Measurements from ENCODE around the gene KIRREL3. TPM values are rescaled to one million over a fixed set of nuclear protein-coding genes. Genes with fewer than 3 reads are reported as not detected.

The KIRREL3 gene
- total and polyA plus RNA-seq, 9 of the 15 experiments (the other 6 are each of a cell fraction or from before 2014, with no cell fraction given), result 0.04 to 0.10 TPM; not detected in 7

- Histone ChIP-seq H4K20me1 (replicated peaks; ENCODE audit: control insufficient read depth, insufficient read depth, low read length) (0 out of 2 replicates have a peak, but pooled peaks cover 4% of the 10 kb centered on the region), H3K4me3 (no peak overlapping the region), H3K36me3 (ENCODE audit: control insufficient read depth, insufficient read depth, low read length) (no peaks in the 10 kb centered on the region), H3K9me1 (ENCODE audit: control insufficient read depth, insufficient read depth, low read length) (no peaks in the 10 kb centered on the region), H2AFZ (ENCODE audit: low read depth, low read length) (no peak overlapping the region), H3K4me1 (replicated peaks in 1 of 2; ENCODE audit: control insufficient read depth in 2 of 2, insufficient read depth in 2 of 2, low read length in 2 of 2) (no peaks in the 10 kb centered on the region), H3K9me3 (replicated peaks; ENCODE audit: control insufficient read depth, insufficient read depth, low read depth, low read length) (no peaks in the 10 kb centered on the region), H3K79me2 (ENCODE audit: control insufficient read depth, insufficient read depth, low read length) (no peaks in the 10 kb centered on the region), H3K4me2 (ENCODE audit: insufficient read depth, low read length) (no peak overlapping the region), H3K9ac (ENCODE audit: insufficient read depth in 1 of 2, low read depth in 2 of 2, low read length in 2 of 2) (no peak overlapping the region), H3K27me3 (ENCODE audit: control insufficient read depth in 2 of 2, insufficient read depth in 2 of 2, low read length in 2 of 2) (peaks cover 0 to 9% of the 10 kb centered on the region in 2 experiments; a peak in 1 of 5 replicates), H3K27ac (ENCODE audit: extremely low read depth, low read depth, low read length) (no peak overlapping the region)
- DNase-seq (ENCODE audit: extremely low read depth in 1 of 4, low spot score in 3 of 4) (no peak), ATAC-seq (no peak), FAIRE-seq (no peak)
- ChIA-PET POLR2A (no interaction called here), CTCF (ENCODE audit: low intra/inter-chr PET ratio) (no interaction called here)
- in situ Hi-C loops (cut with MboI), result no loop called here
- BruUV-seq (replicated peaks), result no TSS peak
- TF ChIP-seq ZBTB11 (CRISPR knock-in tag; IDR thresholded peaks at IDR 0.05) (peak in 2 of 3 experiments; percentile 58 to 92; a peak in 3 of 6 replicates), GABPA (tag; conservative IDR thresholded peaks at IDR 0.05; ENCODE audit: low read depth) (peak; percentile 76), MED1 (CRISPR knock-in tag; IDR thresholded peaks at IDR 0.05; ENCODE audit: borderline replicate concordance) (no peak), ZBTB40 (IDR thresholded peaks at IDR 0.05) (peak; percentile 66), ZBTB40 (CRISPR knock-in tag; IDR thresholded peaks at IDR 0.05) (no peak)
- 0% methylated on average over 6 of the region's 6 CpGs for WGBS (ENCODE audit: insufficient coverage, low coverage, missing lambda C conversion rate)
- intact Hi-C loops (cut with micrococcal nuclease), result no loop called here
Observed at GRCh38 chr11:126793596-126793995, 207.0 kb downstream of the KIRREL3 start.

All from K562 (cell line).